Esophagus muscularis mucosa (tissue), 3 donors: Measurements from ENCODE around the gene MRPL37.

ENCODE experiments used
- EP300 ChIP-seq: sonication (generic); formaldehyde crosslinking; IDR thresholded peaks from one replicate; pipeline ENCODE4 v1.6.1; 2017; ENCODE audit warnings: antibody characterized with exemption
- POLR2AphosphoS5 ChIP-seq, 2 donors: sonication (generic); formaldehyde crosslinking; IDR thresholded peaks; one replicate each; pipeline ENCODE4 v1.6.1; 2017; ENCODE audit warnings: antibody characterized with exemption in 2 of 2

GRCh38 chr1:54254055-54254454 is 54.1 kb downstream of the MRPL37 start:
- TF ChIP-seq EP300 (no peak), POLR2AphosphoS5 (IDR thresholded peaks at IDR 0.05) (peak; percentile 10 to 33)
